ENCODE data around the gene ATP11A.
"Not testable (repeated sequence)": the region's sequence is repeated elsewhere in the genome, so short reads cannot be mapped to it uniquely, and the experiment has no call there.

The ATP11A gene

GRCh38 chr13:112670864-112671263, 19.0 kb upstream of the ATP11A start:
- no peak for DNase-seq (ENCODE audit: low spot score)

- DNase-seq (ENCODE audit: low spot score), result no peak
Observed at GRCh38 chr13:112671359-112671758, 18.5 kb upstream of the ATP11A start.

- no peak for DNase-seq (ENCODE audit: low spot score)
Observed at GRCh38 chr13:112672651-112673284, 17.1 kb upstream of the ATP11A start.

DNA sequence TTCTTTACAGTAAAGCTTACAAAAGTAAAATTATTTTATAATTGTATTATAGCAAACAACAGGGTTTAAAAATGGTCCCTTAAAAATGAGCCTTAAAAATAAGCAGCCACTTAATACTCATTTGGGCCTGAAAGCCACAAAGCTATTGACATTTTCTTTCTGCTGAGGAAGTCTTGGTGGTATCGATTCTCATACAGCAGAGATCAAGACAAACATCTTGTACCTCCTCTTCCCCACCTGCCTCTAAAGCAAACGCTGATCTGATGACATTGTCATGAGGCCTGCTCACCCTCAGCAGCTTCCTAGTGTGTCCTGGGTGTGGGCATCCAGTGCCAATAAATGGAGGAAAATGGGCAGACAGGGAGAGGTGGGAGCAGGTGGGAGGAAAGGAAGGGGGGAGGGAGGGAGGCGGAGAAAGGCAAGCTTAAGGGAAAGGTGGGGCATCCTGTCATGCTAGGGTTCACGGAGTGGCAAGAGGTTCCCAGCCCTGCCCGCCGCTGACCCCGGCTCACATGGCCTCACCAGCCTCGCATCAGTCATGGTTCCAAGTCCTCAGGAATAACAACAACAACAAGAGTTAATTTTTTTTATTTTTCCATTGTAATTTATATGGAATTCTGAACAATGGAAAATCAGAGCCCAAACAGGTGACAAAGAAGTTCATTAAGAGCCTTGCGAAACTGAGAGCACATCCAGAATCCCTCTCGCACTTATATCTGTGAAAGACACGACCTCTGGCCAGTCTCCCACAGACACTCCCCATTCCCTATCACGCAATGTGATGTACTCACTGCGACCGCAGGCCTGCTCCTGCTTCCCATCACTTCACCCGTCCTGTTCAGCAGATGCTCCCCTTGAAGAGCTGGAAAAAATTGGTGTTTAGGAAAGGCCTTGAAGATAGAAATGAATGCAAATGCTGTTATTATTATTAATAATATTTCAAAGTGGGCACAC, 15.1 kb upstream of the ATP11A start:
- DNase-seq (ENCODE audit: low spot score), result no peak

GRCh38 chr13:112675366-112675756, 14.5 kb upstream of the ATP11A start:
- no peak for DNase-seq (ENCODE audit: low spot score)

GRCh38 chr13:112677421-112677962, 12.3 kb upstream of the ATP11A start:
- not testable (repeated sequence) for DNase-seq (ENCODE audit: low spot score)

GRCh38 chr13:112679381-112679780, 10.5 kb upstream of the ATP11A start:
- DNase-seq (ENCODE audit: low spot score), result no peak

DNA sequence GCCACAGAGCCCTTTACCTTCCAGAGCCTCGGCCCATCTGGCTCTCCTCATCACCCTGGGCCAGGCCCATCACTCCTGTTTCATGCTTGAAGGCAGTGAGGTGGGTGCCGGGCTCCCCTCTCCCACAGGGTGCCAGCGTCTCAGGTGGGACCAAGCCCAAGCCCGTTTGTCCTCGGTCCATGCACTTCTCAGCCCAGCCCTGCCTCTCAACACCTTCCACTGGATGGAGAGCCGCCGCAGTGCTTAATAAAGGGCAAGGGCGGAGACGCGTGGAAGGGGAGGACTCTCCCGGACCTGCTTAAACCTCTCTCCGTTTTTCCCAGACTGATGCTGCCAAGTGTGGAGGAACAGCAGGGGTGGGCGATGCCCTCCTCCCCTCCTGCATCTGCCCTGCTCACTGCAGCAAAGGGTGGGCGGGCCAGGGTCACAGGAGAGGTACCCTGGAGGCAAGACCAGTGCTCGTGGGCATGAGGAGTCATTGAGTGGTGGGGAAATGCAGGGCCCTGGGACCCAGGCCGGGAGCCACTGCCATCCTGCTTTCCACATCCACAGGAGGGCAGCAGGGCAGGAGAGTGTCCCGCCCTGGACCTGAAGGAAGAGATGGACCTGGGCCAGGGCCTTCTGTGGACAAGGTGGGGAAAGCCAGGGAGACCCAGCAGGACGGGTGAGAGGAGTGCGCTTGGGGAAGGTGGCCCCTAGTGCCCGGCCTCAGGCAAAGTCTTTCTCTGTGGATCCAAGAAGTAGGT, 9.7 kb upstream of the ATP11A start:
- no peak for DNase-seq (ENCODE audit: low spot score)

DNA sequence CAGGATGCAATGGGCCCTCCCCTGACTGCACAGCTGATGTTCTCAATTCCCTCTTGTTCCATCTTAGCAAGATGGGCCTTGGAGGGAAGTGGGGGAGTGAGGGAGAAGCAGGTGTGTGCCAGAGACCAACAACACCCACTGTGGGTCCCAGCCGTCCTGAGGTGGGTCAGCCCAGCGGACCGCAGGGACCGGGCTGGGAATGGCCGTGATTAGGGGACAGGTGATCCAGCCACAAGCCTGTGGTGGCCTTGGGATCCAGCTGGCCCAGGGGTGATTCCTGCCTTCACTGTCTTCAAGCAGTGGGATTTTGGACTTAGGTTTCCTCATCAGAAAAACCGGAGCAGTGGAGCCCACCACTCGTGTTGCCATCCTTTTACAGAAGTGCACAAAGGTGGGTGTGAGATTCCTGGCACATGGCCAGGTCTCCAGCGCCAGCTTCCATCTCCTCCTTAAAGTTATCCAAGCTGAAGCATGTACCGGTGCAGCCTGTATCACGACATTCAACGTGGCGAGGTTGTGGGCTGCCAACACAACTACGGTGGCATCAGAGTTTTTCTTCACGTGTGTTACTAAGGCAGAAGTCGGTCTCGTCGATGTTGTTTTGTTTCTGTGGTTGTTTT, 9.0 kb upstream of the ATP11A start:
- no peak for DNase-seq (ENCODE audit: low spot score)

DNA sequence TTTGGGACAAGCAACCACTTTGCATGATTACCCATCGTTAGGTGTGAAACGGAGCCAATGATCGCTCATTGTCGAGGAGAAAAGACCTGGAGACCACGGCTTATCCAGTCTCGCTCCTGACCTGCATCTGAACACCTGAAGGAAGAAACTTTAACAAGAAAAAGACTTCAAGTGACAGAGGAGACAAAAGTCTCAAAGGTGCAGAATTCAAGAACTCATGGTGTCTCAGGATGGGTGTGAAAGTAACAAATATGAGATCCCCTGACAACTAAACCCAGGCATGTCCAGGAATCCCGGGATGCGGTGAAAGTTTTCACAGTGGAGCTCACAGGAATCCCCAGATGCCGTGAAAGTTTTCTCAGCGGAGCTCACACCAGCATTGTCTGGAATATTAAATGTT, 6.3 kb upstream of the ATP11A start:
- no peak for DNase-seq (ENCODE audit: low spot score)

DNA sequence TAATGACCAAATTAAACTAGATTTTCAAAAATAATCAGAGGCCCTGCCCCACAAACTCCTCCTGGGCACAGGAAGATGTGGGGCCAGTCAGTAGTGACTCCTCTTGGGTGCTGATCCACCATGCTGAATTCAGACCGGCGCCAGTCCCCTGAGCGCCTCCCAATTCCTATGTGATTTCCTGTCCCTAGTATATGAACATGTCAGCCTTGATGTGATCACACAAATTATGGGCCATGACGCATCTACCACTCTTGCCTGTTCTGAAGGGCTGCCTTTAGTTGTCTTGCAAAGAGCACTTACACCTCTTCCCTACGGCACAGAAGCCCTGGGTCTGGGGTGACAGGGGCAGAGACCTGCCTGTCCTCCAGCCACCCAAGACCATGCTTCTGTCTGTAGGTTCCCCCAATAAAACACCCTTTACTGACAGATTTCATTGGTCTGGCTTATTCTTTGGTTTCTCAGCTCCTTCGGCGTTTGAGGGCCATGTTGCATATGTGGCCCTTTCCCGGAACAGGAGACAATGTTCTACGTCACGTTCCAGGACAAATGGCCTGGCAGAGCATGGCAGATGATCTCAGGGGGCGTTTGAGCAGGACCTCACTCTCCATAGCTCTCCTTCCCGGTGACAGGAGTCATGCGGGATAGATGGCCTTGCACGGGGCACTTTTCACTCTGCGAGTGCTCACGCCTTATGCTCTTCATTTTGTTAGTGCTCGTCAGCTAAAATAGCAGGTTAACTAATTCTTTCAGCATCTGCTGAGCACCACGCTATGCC, 5.6 kb upstream of the ATP11A start:
- no peak for DNase-seq (ENCODE audit: low spot score)

GRCh38 chr13:112685189-112685805, 4.5 kb upstream of the ATP11A start:
- DNase-seq (ENCODE audit: low spot score), result not testable (repeated sequence)

- no peak for DNase-seq (ENCODE audit: low spot score)
Observed at GRCh38 chr13:112685896-112686295, 3.9 kb upstream of the ATP11A start.

DNA sequence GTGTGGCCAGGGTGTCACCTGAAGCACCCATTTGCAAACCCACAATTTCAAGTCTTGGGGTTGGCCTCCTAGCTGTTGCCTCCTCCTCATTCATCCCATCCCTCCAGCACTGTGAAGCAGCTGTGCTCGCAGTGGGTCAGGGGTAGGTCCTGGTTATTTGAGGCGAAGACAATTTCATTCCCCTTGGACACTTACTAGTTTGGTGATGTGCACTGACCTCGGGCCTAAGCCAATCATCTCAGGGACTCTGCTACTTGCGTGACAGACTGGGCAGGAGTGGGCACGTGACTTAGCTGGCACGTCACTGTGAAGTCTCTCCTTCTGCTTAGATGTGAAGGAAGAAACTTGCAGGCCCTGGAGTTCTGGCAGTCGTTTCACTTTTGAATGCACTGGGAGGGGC, 3.5 kb upstream of the ATP11A start:
- DNase-seq (ENCODE audit: low spot score), result no peak

DNA sequence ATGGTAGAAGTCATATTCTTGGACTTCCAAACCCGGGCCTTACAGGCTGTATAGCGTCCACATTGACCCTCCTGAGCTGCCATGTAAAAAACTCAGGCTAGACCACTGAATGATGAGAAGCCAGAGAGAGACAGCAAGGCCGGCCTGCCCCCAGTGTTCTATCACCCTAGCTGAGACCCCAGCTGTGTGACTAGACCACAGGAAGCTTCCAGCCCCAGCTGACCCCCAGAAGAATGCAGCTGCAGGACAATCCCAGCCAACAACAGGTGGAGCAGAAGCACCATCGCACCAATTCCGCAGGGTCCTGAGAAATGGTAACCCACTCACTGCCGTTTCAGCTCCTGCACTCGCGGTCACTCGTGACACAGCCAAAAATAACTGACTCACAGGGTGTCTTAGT, 2.9 kb upstream of the ATP11A start:
- DNase-seq (ENCODE audit: low spot score), result no peak

- DNase-seq (ENCODE audit: low spot score), result no peak
Observed at GRCh38 chr13:112687836-112688559, 1.8 kb upstream of the ATP11A start.

GRCh38 chr13:112688560-112689302, 1.1 kb upstream of the ATP11A start:
- DNase-seq (ENCODE audit: low spot score), result no peak

DNA sequence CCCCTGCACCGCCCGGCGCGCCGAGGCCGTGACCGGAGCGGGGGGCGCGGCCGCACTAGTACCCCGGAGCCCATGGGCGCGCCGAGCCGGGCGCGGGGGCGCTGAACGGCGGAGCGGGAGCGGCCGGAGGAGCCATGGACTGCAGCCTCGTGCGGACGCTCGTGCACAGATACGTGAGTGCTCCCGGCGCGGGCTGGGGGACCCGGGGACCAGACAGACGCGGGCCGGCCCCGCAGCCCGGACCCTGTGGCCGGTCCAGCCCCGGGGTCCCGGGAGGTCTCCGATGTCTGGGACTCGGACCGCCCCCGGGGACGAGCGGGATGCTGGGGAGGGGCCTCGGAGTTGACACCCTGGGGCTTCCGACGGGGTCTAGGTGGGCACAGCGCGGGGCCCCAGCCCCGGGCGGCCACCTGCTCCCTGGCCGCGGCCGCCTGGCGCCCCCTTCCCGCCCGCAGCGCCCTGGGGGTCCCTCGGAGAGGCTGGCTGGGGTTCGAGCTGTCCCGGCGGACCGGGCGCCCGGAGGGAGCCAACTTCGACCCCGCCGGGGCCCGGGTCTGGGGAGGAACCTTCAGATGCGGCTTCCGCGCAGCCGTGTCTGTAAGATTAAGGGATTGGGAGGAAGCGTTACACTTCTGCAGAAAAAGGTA, 568 bp downstream of the ATP11A start:
- DNase-seq (ENCODE audit: low spot score), result no peak

GRCh38 chr13:112692104-112692503, 2.3 kb downstream of the ATP11A start:
- no peak for DNase-seq (ENCODE audit: low spot score)
